Measurements from ENCODE around the gene HOXA4.

HOXA4 gene

DNA sequence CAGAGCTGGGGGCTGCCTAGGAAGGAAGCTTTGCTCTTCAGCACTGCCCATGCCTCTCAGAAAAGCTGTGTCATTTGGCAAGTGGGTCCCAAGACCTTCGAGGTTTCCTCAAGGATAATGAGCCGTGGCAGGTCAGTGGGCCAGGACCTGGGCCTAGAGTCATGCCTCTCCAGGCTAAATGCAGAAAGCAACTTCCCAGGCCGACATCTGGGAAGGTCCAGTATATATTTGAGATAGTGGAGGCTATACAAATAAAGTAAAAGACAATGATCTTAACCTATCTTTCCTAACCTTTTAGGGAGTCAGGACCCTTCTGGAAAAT lies 45.9 kb upstream of the HOXA4 start:
- no peak overlapping the region for H3K4me3 ChIP-seq (ENCODE audit: low read length)
- no peak overlapping the region for H3K27ac ChIP-seq (ENCODE audit: low read length)
- no peaks in the 10 kb centered on the region for H3K9me3 ChIP-seq (replicated peaks; ENCODE audit: insufficient read depth, low read length)
- H3K27me3 ChIP-seq (replicated peaks; ENCODE audit: insufficient read depth, low read length): peaks cover 66% of the 10 kb centered on the region
- H3K9ac ChIP-seq (ENCODE audit: low read length): no peak overlapping the region
- H3F3A ChIP-seq (ENCODE audit: insufficient read depth, low read length): peaks cover 10% of the 10 kb centered on the region
- DNase-seq: no peak
- H3K4me2 ChIP-seq (ENCODE audit: low read depth, low read length): no peak overlapping the region
- no peaks in the 10 kb centered on the region for H3K36me3 ChIP-seq (replicated peaks; ENCODE audit: insufficient read depth, low read length)
- H4K20me1 ChIP-seq (ENCODE audit: insufficient read depth, low read length): no peaks in the 10 kb centered on the region
- no peaks in the 10 kb centered on the region for H3K9me2 ChIP-seq (replicated peaks; ENCODE audit: insufficient read depth, low read length)
- no peak overlapping the region for H2AFZ ChIP-seq (ENCODE audit: low read length)
- no peaks in the 10 kb centered on the region for H3K79me2 ChIP-seq (ENCODE audit: low read length)
- peaks cover 9% of the 10 kb centered on the region for H3K4me1 ChIP-seq (ENCODE audit: low read length)
- TF ChIP-seq CTCF (IDR thresholded peaks at IDR 0.05; ENCODE audit: low read length): no peak
- TF ChIP-seq EZH2 (optimal IDR thresholded peaks at IDR 0.05; ENCODE audit: low read depth, low read length): no peak
- TF ChIP-seq EZH2phosphoT487 (IDR thresholded peaks at IDR 0.05; ENCODE audit: low read length): no peak

DNA sequence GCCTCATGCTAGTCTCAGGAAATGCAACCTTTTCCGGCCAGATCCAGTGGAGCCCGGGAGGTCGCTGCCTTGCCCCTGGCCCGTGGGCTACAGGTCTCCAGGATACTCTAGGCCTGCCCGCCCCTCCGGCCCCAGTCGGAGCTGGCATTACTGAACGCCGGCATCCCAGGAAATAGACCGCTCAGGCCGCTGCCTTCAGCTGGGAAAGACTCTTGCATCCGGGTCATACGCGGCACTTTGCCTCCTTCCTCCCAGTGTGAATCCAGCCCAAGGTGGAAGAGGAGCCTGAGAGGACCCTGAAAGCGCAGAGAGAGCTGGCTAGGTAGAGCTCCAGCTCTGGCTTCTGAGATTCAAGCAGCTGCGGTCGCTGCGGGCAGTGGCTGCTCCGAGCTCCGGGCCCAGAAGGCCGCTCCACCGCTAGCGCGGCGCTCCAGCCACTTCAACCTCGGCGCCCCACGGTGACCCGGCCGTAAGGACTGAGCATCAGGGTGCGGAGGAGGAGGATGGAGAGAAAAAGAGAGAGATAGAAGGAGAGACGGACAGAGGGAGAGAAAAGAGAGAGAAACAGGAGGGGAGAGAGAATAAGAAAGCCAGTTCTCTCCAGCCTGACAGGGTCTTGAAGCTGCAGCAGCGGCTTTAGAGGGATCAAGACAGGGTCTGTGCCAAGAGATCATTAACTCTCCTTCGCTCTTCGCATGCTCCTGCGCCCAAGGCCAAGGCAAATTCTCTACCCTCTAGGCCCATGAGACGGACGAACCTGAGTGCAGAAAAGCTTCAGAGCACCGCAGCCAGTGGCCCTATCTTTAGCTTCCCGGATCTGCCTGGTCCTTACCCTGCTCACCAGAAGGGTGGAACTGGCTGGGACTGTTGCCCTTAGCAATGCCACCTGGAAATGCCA lies 45.3 kb upstream of the HOXA4 start:
- H3F3A ChIP-seq (ENCODE audit: insufficient read depth, low read length): peaks cover 12% of the 10 kb centered on the region
- H3K4me2 ChIP-seq (ENCODE audit: low read depth, low read length): no peak overlapping the region
- peaks cover 9% of the 10 kb centered on the region for H3K4me1 ChIP-seq (ENCODE audit: low read length)
- no peak overlapping the region for H3K9ac ChIP-seq (ENCODE audit: low read length)
- no peaks in the 10 kb centered on the region for H3K79me2 ChIP-seq (ENCODE audit: low read length)
- peaks cover 72% of the 10 kb centered on the region for H3K27me3 ChIP-seq (replicated peaks; ENCODE audit: insufficient read depth, low read length)
- TF ChIP-seq EZH2 (optimal IDR thresholded peaks at IDR 0.05; ENCODE audit: low read depth, low read length) (no peak), CTCF (IDR thresholded peaks at IDR 0.05; ENCODE audit: low read length) (no peak), EZH2phosphoT487 (IDR thresholded peaks at IDR 0.05; ENCODE audit: low read length) (no peak)
- no peak overlapping the region for H2AFZ ChIP-seq (ENCODE audit: low read length)
- no peaks in the 10 kb centered on the region for H3K36me3 ChIP-seq (replicated peaks; ENCODE audit: insufficient read depth, low read length)
- no peaks in the 10 kb centered on the region for H3K9me2 ChIP-seq (replicated peaks; ENCODE audit: insufficient read depth, low read length)
- no peak overlapping the region for H3K27ac ChIP-seq (ENCODE audit: low read length)
- no peak overlapping the region for H3K4me3 ChIP-seq (ENCODE audit: low read length)
- H4K20me1 ChIP-seq (ENCODE audit: insufficient read depth, low read length): no peaks in the 10 kb centered on the region
- H3K9me3 ChIP-seq (replicated peaks; ENCODE audit: insufficient read depth, low read length): no peaks in the 10 kb centered on the region
- DNase-seq: no peak

GRCh38 chr7:27174874-27175625 lies 44.5 kb upstream of the HOXA4 start:
- Histone ChIP-seq H3K4me2 (ENCODE audit: low read depth, low read length) (no peak overlapping the region), H3K27ac (ENCODE audit: low read length) (no peak overlapping the region), H3F3A (ENCODE audit: insufficient read depth, low read length) (peaks cover 12% of the 10 kb centered on the region), H3K27me3 (replicated peaks; ENCODE audit: insufficient read depth, low read length) (peaks cover 76% of the 10 kb centered on the region), H3K9me3 (replicated peaks; ENCODE audit: insufficient read depth, low read length) (no peaks in the 10 kb centered on the region), H4K20me1 (ENCODE audit: insufficient read depth, low read length) (no peaks in the 10 kb centered on the region), H3K9me2 (replicated peaks; ENCODE audit: insufficient read depth, low read length) (no peaks in the 10 kb centered on the region), H2AFZ (ENCODE audit: low read length) (no peak overlapping the region), H3K36me3 (replicated peaks; ENCODE audit: insufficient read depth, low read length) (no peaks in the 10 kb centered on the region), H3K4me3 (ENCODE audit: low read length) (no peak overlapping the region), H3K9ac (ENCODE audit: low read length) (no peak overlapping the region), H3K4me1 (ENCODE audit: low read length) (peaks cover 9% of the 10 kb centered on the region), H3K79me2 (ENCODE audit: low read length) (no peaks in the 10 kb centered on the region)
- DNase-seq: no peak
- TF ChIP-seq EZH2 (optimal IDR thresholded peaks at IDR 0.05; ENCODE audit: low read depth, low read length) (no peak), CTCF (IDR thresholded peaks at IDR 0.05; ENCODE audit: low read length) (no peak), EZH2phosphoT487 (IDR thresholded peaks at IDR 0.05; ENCODE audit: low read length) (no peak)
